Adrenal gland (tissue), 12 donors: ENCODE data around the gene PLSCR3. TPM values are rescaled to one million over a fixed set of nuclear protein-coding genes. Genes with fewer than 3 reads are reported as not detected.

ENCODE experiments used
- DNase-seq, 7 donors: peaks; one replicate each; pipeline ENCODE4 v3.0.0-alpha.2; 2019 to 2020
- H3K27ac ChIP-seq, 5 donors: fragments of 200-600 bp; sonication (generic) in 4 of 5; 1 replicate in 3 of 5; 2 replicates in 2 of 5; pipeline versions ENCODE4 v1.5.1 to v1.8.0; 2016 to 2020; ENCODE audit warnings: mild to moderate bottlenecking in 1 of 5
- H3K27me3 ChIP-seq: fragments of 200-600 bp; 2 replicates; pipeline ENCODE4 v1.8.0; 2021
- H3K36me3 ChIP-seq, 2 donors: fragments of 200-600 bp; replicated peaks in 1 of 2; 1 replicate in 1 of 2; 2 replicates in 1 of 2; pipeline versions ENCODE4 v1.5.1 to v1.8.0; 2018 to 2022
- H3K4me1 ChIP-seq, 2 donors: fragments of 200-600 bp; replicated peaks in 1 of 2; 1 replicate in 1 of 2; 2 replicates in 1 of 2; pipeline versions ENCODE4 v1.5.1 to v1.8.0; 2018 to 2021
- H3K4me3 ChIP-seq, 4 donors: fragments of 200-600 bp; sonication (generic) in 3 of 4; one replicate each; pipeline ENCODE4 v1.5.1; 2016 to 2018
- H3K9me3 ChIP-seq, 3 donors: fragments of 200-600 bp; sonication (generic) in 1 of 3; replicated peaks in 1 of 3; 1 replicate in 2 of 3; 2 replicates in 1 of 3; pipeline versions ENCODE4 v1.5.1 to v1.8.0; 2016 to 2021
- CTCF ChIP-seq, 6 experiments: fragments of 450-650 bp in 4 of 6; fragments of 200-600 bp in 2 of 6; sonication (generic) in 1 of 6; IDR thresholded peaks; 1 replicate in 5 of 6; 2 replicates in 1 of 6; pipeline versions ENCODE4 v1.5.1 to v1.8.0; 2016 to 2021; ENCODE audit warnings: antibody characterized with exemption in 6 of 6, mild to moderate bottlenecking in 2 of 6, moderate library complexity in 1 of 6
- POLR2A ChIP-seq, 2 donors: fragments of 450-650 bp; IDR thresholded peaks; one replicate each; pipeline ENCODE4 v1.6.1; 2017; ENCODE audit warnings: antibody characterized with exemption in 2 of 2, mild to moderate bottlenecking in 2 of 2, moderate library complexity in 1 of 2
- WGBS, 4 donors: extraction: QIAGEN DNeasy Blood & Tissue Kit in 2 of 4; methylation state at CpG; one replicate each; pipeline versions ENCODE4 v1.1.5 to v1.1.7; 2013 to 2017; 5-methylcytosine and 5-hydroxymethylcytosine counted together
- intact Hi-C, 2 donors: fragments of 100-400 bp; cut with DNase I; formaldehyde crosslinking; loops; one replicate each; pipeline versions ENCODE4 v1.14.1 to v1.15.0; 2022 to 2023
- polyA plus RNA-seq, 3 donors: library from polyadenylated mRNA; stranded (reverse); fragments of 200-250 nt in 2 of 3; fragments of 350-450 nt in 1 of 3; fragmentation: Illumina TruSeq in 1 of 3; extraction: RNeasy Lipid Tissue Mini Kit (QIAGEN cat#74804) in 1 of 3; gene quantifications; one replicate each; pipeline ENCODE4 v1.2.3, GENCODE V29; 2013 to 2014
- total RNA-seq, 9 donors: library from RNA; depleted of rRNA in 4 of 9; stranded (reverse); fragments of >200 nt in 4 of 9; fragments of 120-200 nt in 1 of 9; fragmentation: NEBNext Ultra II Directional in 1 of 9; extraction: Animal tissue kit (Norgen Biotek cat#: 25700) in 1 of 9; gene quantifications; one replicate each; pipeline versions ENCODE4 v1.1.0 to v1.2.4, GENCODE V29; 2013 to 2023
- donor health status: healthy with polysubstance abuse.
- donor health status: Bipolar disorder and iron deficiency.
- donor health status: DM: yes; HTN: yes; CAD: no.
- donor health status: DM: no; HTN: no; CAD: no.
- donor health status: DM: no; HTN: no; CAD: no.
- donor health status: DM: yes; HTN: yes; CAD: no.

The PLSCR3 gene
- total and polyA plus RNA-seq, 12 donors = 7.7 to 42.5 (median 27.9) TPM

GRCh38 chr17:7403977-7404736 lies 9.8 kb upstream of the PLSCR3 start, which contains the start of gene TMEM256:
Gene TMEM256 (minus strand): TSS chr17:7404097. CDS start chr17:7404084, 13 bp downstream.
- Histone ChIP-seq H3K36me3 (no peaks in the 10 kb centered on the region), H3K9me3 (no peaks in the 10 kb centered on the region), H3K27me3 (no peaks in the 10 kb centered on the region), H3K27ac (peak within 1 kb of the TSS; percentile 83 to 93 (median 86)), H3K4me1 (peaks cover 7 to 15% of the 10 kb centered on the region in 2 donors), H3K4me3 (peak within 1 kb of the TSS; percentile 24 to 88 (median 72))
- 0 to 2% (median 0%) methylated on average over 18 to 49 of the region's 49 CpGs for WGBS, 4 donors
- TF ChIP-seq POLR2A (IDR thresholded peaks at IDR 0.05) (peak; percentile 85 to 99), CTCF (IDR thresholded peaks at IDR 0.05) (peak in 1 of 6 experiments; percentile 24)
- peak; percentile 98 to 100 (median 99) for DNase-seq
- intact Hi-C loops = no loop called here

DNA sequence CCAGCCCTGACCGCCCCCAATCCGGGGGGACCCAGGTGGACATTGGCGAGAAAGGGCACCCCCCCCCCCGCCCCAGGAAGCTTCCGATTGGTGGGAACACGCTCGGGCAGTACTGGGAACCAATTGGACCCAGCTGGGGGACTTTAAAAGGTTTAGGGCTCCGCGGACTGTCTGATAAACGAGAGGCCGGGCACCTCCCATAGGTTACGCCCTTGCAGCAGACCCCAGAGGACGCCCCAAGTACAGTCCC lies 9.3 kb upstream of the PLSCR3 start:
- Histone ChIP-seq H3K4me1 (peaks cover 7 to 15% of the 10 kb centered on the region in 2 donors), H3K9me3 (no peaks in the 10 kb centered on the region), H3K36me3 (no peaks in the 10 kb centered on the region), H3K4me3 (peak overlapping the region; percentile 24 to 88 (median 72)), H3K27me3 (no peaks in the 10 kb centered on the region), H3K27ac (peak overlapping the region; percentile 83 to 93 (median 86))
- WGBS, 4 donors = 0% methylated on average over 6 to 13 of the region's 13 CpGs; no CpG with 5 or more reads in 1 of the 4 donors
- intact Hi-C loops = no loop called here
- TF ChIP-seq CTCF (IDR thresholded peaks at IDR 0.05) (peak in 1 of 6 experiments; percentile 17), POLR2A (IDR thresholded peaks at IDR 0.05) (no peak)
- peak in 1 of 7 donors; percentile 84 for DNase-seq

DNA sequence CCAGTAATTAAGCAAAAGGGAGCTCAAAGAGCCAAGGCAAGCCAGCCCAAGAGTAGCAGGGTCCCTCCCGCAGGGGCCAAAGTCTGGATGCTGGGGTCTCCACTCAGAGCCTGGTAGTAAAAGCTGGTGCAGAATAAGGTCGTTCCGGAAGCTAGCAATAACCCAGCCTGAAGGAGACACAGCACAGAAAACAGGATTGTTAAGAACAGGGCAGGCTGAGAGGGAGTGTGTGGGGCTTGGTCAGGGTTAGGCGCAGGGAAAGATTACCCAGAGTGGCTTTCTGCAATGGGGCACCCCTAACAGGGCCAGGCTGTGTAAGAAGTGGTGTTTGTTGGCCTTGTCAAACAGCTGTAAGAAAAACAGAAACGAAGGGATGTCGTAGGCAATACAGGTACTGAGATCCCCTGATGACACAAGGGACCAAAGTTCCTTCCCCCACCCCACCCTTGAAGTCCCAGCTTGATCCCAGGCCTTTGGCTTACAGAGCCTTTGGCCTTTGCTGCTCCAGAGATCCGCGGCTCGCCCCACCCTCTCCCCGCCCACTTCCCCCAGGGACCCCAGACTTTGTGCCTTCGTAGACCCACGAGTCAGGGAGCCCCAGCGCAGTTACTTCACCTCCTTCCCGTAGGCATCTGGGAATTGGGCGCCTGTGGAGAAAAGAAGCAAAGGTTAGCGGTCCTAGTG lies 8.9 kb upstream of the PLSCR3 start:
- Histone ChIP-seq H3K36me3 (no peaks in the 10 kb centered on the region), H3K4me3 (peak overlapping the region; percentile 24 to 88 (median 72)), H3K4me1 (peaks cover 7 to 15% of the 10 kb centered on the region in 2 donors), H3K27me3 (no peaks in the 10 kb centered on the region), H3K9me3 (no peaks in the 10 kb centered on the region), H3K27ac (peak overlapping the region; percentile 83 to 93 (median 86))
- DNase-seq = peak in 3 of 7 donors; percentile 55 to 74 (median 61)
- intact Hi-C loops = no loop called here
- TF ChIP-seq CTCF (IDR thresholded peaks at IDR 0.05) = no peak
- TF ChIP-seq POLR2A (IDR thresholded peaks at IDR 0.05) = no peak
- WGBS, 4 donors = 12 to 29% (median 18%) methylated on average over 8 to 16 of the region's 16 CpGs

GRCh38 chr17:7398612-7399011 lies 4.3 kb upstream of the PLSCR3 start:
- intact Hi-C loops = loop anchor here in 1 of 2 donors (2.0 kb wide), 1 partner anchor 76 kb away; no protein-coding TSS in a partner anchor
- TF ChIP-seq POLR2A (IDR thresholded peaks at IDR 0.05) = no peak
- no peak for TF ChIP-seq CTCF (IDR thresholded peaks at IDR 0.05)
- no peaks in the 10 kb centered on the region for H3K27me3 ChIP-seq
- no peak overlapping the region for H3K4me3 ChIP-seq
- H3K27ac ChIP-seq = no peak overlapping the region
- H3K36me3 ChIP-seq = no peaks in the 10 kb centered on the region
- DNase-seq = no peak
- no peaks in the 10 kb centered on the region for H3K9me3 ChIP-seq
- 72 to 92% (median 76%) methylated on average over 2 of the region's 2 CpGs for WGBS, 4 donors
- H3K4me1 ChIP-seq = peaks cover 13 to 19% of the 10 kb centered on the region in 2 donors
